Activated CD8-positive, alpha-beta T cell treated with anti-CD3 and anti-CD28 coated beads for 36 hours (primary cell): ENCODE measurements around the gene GLYR1. TPM values are rescaled to one million over a fixed set of nuclear protein-coding genes. Genes with fewer than 3 reads are reported as not detected.

ENCODE experiments used
- ATAC-seq: fragments of 200-7000 bp; cut with Tn5 transposase; one replicate; pipeline ENCODE4 v1.10.0; 2021; ENCODE audit warnings: mild to moderate bottlenecking, moderate library complexity
- CTCF ChIA-PET: fragments of 350-600 bp; sonication (Branson Sonifier 250); formaldehyde crosslinking; loops from one replicate; lab custom pipeline; 2021; ENCODE audit warnings: antibody characterized with exemption; lab: Charles Lee
- POLR2A ChIA-PET: fragments of 350-600 bp; sonication (Branson Sonifier 250); formaldehyde crosslinking; loops from one replicate; lab custom pipeline; 2021; ENCODE audit warnings: antibody characterized with exemption; lab: Charles Lee
- DNase-seq: peaks from one replicate; pipeline ENCODE4 v3.0.0-alpha.2; 2020
- H3K27ac Mint-ChIP-seq: one replicate; pipeline ENCODE4 v1.8.0; 2021; ENCODE audit warnings: mild to moderate bottlenecking, mixed read lengths
- H3K27me3 Mint-ChIP-seq: one replicate; pipeline ENCODE4 v1.8.0; 2021; ENCODE audit warnings: mixed read lengths
- H3K36me3 Mint-ChIP-seq: one replicate; pipeline ENCODE4 v1.8.0; 2021; ENCODE audit warnings: low read depth, mixed read lengths
- H3K4me1 Mint-ChIP-seq: one replicate; pipeline ENCODE4 v1.8.0; 2021; ENCODE audit warnings: low read depth, mixed read lengths
- H3K4me3 Mint-ChIP-seq: one replicate; pipeline ENCODE4 v1.8.0; 2021; ENCODE audit warnings: mild to moderate bottlenecking, moderate library complexity, mixed read lengths
- H3K9me3 Mint-ChIP-seq: one replicate; pipeline ENCODE4 v1.8.0; 2021; ENCODE audit warnings: mixed read lengths
- intact Hi-C: fragments of 100-400 bp; cut with micrococcal nuclease; formaldehyde crosslinking; loops from one replicate; pipeline ENCODE4 v1.10.0; 2022
- total RNA-seq, 2 experiments: library from RNA; stranded (reverse); gene quantifications; one replicate each; pipeline ENCODE4 v1.2.3, GENCODE V29; 2021
- TF ChIP-seq, protein P1 (sequence below): fragments of 200-600 bp; IDR thresholded peaks from one replicate; pipeline ENCODE4 v1.8.0; 2022; ENCODE audit warnings: antibody characterized with exemption, mild to moderate bottlenecking

GLYR1 gene
- total RNA-seq, 2 experiments from 2014 or later = 63.7 to 64.8 TPM

DNA sequence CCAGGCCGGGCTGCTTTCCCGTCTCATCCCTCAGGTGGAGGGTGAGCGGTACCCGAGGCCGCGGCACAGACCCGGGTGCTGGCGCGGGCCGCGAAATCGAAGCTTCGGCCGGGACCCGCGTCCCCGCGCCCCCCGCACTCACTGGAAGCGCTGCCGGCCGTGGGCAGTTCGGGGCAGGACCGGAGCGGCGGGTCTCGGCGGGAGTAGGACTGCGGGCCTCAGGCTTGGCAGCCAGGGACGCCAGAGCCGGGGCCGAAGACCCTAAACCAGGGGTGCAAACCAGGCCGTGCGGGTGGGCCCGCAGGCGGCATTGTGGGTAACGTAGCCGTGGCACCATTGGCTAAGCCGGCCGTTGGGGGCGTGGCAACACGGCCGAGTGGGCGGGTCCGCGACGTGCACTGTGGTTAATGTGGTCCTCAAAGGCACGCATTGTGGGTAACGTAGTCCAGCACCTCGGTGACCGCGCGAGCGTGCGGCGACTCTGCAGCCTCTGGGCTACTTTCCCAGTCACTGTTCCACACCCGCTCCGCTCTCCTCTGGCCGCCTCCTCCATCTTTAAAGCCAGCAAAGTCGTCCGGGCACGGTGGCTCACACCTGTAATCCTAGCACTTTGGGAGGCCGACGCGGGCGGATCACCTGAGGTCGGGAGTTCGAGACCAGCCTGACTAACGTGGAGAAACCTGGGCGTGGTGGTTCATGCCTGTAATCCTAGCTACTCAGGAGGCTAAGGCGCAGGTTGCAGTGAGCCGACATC, 80.0 kb downstream of the GLYR1 start, which contains the start of gene ZNF500:
Gene ZNF500, minus strand, starts transcription at position 288 of the 754 bp plus-strand sequence. CDS start 1,184 bp downstream, outside the sequence.
- Mint-ChIP-seq H3K27ac (peak within 1 kb of the TSS; percentile 96), H3K4me3 (peak within 1 kb of the TSS; percentile 90), H3K4me1 (peaks cover 30% of the 10 kb centered on the region), H3K36me3 (peaks cover 2% of the 10 kb centered on the region), H3K27me3 (no peaks in the 10 kb centered on the region), H3K9me3 (no peaks in the 10 kb centered on the region)
- TF ChIP-seq, protein P1, sequence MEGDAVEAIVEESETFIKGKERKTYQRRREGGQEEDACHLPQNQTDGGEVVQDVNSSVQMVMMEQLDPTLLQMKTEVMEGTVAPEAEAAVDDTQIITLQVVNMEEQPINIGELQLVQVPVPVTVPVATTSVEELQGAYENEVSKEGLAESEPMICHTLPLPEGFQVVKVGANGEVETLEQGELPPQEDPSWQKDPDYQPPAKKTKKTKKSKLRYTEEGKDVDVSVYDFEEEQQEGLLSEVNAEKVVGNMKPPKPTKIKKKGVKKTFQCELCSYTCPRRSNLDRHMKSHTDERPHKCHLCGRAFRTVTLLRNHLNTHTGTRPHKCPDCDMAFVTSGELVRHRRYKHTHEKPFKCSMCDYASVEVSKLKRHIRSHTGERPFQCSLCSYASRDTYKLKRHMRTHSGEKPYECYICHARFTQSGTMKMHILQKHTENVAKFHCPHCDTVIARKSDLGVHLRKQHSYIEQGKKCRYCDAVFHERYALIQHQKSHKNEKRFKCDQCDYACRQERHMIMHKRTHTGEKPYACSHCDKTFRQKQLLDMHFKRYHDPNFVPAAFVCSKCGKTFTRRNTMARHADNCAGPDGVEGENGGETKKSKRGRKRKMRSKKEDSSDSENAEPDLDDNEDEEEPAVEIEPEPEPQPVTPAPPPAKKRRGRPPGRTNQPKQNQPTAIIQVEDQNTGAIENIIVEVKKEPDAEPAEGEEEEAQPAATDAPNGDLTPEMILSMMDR = no peak
- ChIA-PET CTCF (interaction anchor here (0.6 to 0.9 kb wide), 2 partner anchors 92 to 143 kb away, joined by 3 read pairs; partner anchors contain the start of gene MGRN1), POLR2A (interaction anchor here (0.9 to 2.3 kb wide), 5 partner anchors 11 to 80 kb away, joined by 3 to 11 read pairs (median 3); partner anchors contain the start of genes ANKS3, DNAAF8, GLYR1 and UBN1)
- DNase-seq = peak; percentile 97
- ATAC-seq = peak; percentile 74
- intact Hi-C loops = loop anchor here (10.0 kb wide), 1 partner anchor 78 kb away; the partner anchor contains the start of genes GLYR1 and UBN1

DNA sequence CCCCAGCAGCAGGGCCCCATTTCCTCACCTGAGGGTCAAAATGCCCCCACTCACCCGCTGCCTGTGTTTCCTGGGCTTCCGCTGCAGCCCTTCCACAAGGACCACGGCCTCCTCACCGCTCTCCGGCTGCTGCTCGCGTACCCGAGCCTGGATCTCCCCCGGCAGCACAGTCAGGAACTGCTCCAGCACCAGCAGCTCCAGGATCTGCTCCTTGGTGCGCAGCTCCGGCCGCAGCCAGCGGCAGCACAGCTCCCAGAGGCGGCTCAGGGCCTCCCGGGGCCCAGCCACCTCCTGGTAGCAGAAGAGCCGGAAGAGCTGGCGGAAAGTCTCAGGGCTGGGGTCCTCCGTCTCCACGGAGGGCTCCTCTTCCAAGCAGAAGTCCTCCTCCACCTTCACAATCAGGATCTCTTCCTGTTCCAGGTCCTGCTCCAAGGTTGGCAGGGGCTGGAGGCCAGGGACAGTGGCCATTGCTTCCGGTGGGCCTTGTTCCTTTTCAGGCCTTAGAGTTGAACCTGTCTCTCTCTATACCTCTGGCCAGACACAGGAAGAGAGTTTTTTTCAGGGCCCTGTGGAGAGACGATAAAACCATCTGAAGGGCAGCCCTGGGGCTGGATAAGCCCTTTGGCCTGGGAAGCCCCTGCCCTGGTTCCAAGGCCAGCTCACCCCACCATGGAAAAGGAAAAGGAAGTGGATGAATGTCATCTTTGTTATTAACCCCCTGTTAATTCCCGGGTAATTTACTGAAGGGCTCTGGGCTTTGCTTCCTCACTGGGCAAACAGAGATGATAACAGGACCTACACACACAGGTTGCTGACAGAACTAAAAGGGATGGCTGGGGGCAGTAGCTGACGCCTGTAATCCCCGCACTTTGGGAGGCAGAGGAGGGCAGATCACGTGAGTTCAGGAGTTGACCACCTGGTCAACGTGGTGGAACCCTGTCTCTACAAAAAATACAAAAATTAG, 81.3 kb downstream of the GLYR1 start:
- ChIA-PET POLR2A (interaction anchor here (0.6 to 2.8 kb wide), 5 partner anchors 18 to 219 kb away, joined by 3 to 11 read pairs (median 10); partner anchors contain the start of genes ANKS3, DNAAF8, GLYR1 and UBN1), CTCF (interaction anchor here (0.8 to 0.9 kb wide), 2 partner anchors 31 to 142 kb away, joined by 3 to 5 read pairs; partner anchors contain the start of gene MGRN1)

DNA sequence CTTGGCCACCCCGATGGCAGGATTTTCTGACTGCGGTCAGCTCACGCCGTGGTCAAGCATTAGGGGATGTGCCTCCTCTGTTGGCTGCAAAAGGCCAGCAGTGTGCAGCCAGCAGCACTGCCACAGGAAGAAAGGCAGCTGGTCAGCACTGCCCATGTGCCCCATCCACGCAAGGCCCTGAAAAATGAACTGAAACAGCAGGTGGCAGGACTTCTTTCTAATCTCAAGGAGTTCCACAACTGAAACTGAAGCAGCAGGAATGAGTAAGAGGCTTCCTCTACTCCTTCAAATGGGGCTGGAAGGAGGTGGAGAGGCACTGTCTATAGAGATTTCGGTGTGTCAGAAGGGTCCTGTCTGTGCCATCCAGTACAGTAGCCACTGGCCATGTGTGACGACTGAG, 83.3 kb downstream of the GLYR1 start:
- intact Hi-C loops = loop anchor here (10.0 kb wide), 1 partner anchor 81 kb away; the partner anchor contains the start of genes GLYR1 and UBN1
- H3K36me3 Mint-ChIP-seq = peaks cover 11% of the 10 kb centered on the region
- TF ChIP-seq, protein P1 = no peak
- no peaks in the 10 kb centered on the region for H3K9me3 Mint-ChIP-seq
- peaks cover 26% of the 10 kb centered on the region for H3K4me1 Mint-ChIP-seq
- H3K27me3 Mint-ChIP-seq = no peaks in the 10 kb centered on the region
- ATAC-seq = no peak
- no peak for DNase-seq
- H3K27ac Mint-ChIP-seq = no peak overlapping the region
- ChIA-PET CTCF (no interaction called here), POLR2A (interaction anchor here (1.3 to 2.8 kb wide), 2 partner anchors 16 to 27 kb away, joined by 3 to 10 read pairs; no protein-coding TSS in a partner anchor)
- no peak overlapping the region for H3K4me3 Mint-ChIP-seq

More for the DNA sequence above, 81.3 kb downstream of the GLYR1 start:
- Mint-ChIP-seq H3K36me3 (peaks cover 4% of the 10 kb centered on the region), H3K9me3 (no peaks in the 10 kb centered on the region), H3K4me1 (peaks cover 30% of the 10 kb centered on the region), H3K27me3 (no peaks in the 10 kb centered on the region), H3K4me3 (peak overlapping the region; percentile 90), H3K27ac (peak overlapping the region; percentile 88)
- no peak for ATAC-seq
- TF ChIP-seq, protein P1 = no peak
- intact Hi-C loops = loop anchor here (10.0 kb wide), 1 partner anchor 79 kb away; the partner anchor contains the start of genes GLYR1 and UBN1
- no peak for DNase-seq

DNA sequence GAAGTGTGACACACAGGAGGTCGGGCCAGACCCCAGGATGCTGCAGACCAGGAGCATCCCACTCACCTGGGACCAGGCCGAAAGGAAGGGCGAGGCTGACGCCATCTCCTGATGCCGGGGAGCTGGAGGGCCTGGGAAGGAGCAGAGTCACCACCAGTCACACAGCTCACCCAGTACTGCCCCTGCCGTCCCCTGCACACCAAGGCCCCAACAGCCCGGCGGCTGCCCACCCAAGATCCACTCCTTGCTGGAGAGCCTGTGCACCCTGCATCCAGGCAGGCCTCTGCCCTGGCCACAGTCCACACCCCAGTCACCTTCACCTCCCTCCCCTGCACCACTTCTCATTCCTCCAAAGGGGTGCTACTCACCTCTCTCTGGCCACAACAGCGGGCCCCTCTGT, 84.9 kb downstream of the GLYR1 start:
- Mint-ChIP-seq H3K9me3 (no peaks in the 10 kb centered on the region), H3K27ac (no peak overlapping the region), H3K36me3 (peaks cover 16% of the 10 kb centered on the region), H3K27me3 (no peaks in the 10 kb centered on the region), H3K4me1 (peaks cover 16% of the 10 kb centered on the region), H3K4me3 (no peak overlapping the region)
- ChIA-PET CTCF (no interaction called here), POLR2A (no interaction called here)
- intact Hi-C loops = loop anchor here (10.0 kb wide), 1 partner anchor 83 kb away; the partner anchor contains the start of genes GLYR1 and UBN1
- ATAC-seq (no peak), DNase-seq (no peak)
- TF ChIP-seq, protein P1 = no peak
